Activated CD4-positive, alpha-beta T cell treated with anti-CD3 and anti-CD28 coated beads, Interleukin-2, Interleukin-6, amounts not matched to agents 100 ng/mL and 50 ng/mL, durations not matched to agents 16 hours and 8 hours (primary cell): ENCODE results near the gene TBXAS1.
A peak's percentile ranks its signal among the peaks of the same experiment; 100 is the strongest.

Source experiments
- DNase-seq: peaks from one replicate; pipeline ENCODE4 v3.0.0-alpha.2; 2020

TBXAS1 gene

DNA sequence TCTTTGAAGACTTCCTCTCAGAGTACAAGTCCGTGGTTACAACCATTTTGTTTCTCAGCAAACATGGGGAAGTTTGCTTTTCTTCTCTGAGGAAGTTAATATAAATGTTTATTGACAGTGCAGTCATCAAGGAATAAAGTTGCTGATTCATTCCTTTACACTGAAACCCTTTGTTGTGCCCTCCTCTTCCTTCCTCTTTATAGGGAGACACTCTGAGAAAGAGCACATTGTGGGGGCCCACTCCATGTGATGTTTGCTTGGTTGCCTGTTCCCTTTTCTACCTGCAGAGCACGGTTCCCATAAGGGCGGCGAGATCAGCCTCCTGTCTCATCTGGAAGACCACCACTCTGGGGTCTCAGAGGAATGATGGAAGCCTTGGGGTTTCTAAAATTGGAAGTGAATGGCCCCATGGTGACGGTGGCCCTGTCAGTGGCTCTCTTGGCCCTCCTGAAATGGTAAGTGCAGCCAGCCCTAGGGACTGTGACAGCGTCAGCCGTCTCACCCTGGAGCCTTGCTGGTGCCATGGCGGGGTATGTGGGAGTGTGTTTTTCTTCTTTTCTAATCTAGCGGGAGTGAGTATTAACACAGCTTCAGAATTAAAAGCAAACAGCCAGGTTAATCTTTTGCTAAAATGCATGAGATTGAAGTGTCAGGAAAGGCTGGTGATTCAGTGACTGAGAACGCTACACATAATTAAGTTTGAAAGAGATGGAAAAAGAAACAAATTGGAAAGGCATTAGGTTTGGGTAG is at the start of gene TBXAS1:
TBXAS1 (plus strand) TSS at position 240 of the 750 bp plus-strand sequence; CDS start at position 367, 127 bp downstream.
- peak; percentile 47 for DNase-seq

DNA sequence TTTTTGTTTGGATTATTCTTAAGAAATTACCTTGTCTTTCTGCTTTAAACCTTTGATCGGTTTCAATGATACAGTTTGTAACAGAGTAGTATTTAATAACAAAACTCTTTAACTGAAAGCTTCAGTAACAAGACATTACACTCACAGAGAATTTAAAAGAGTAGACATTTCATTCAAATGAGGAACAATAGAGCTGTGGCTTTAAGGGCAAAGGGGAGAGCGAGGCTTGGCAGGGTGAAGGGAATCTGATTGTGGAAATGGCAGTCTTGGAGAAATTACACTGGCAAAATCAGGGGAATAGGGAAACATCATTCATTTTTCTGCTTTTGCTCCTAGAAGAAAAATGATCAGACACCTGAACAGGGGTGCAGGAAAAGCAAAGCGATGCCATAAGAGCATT is 46.1 kb upstream of the TBXAS1 start:
- no peak for DNase-seq

DNA sequence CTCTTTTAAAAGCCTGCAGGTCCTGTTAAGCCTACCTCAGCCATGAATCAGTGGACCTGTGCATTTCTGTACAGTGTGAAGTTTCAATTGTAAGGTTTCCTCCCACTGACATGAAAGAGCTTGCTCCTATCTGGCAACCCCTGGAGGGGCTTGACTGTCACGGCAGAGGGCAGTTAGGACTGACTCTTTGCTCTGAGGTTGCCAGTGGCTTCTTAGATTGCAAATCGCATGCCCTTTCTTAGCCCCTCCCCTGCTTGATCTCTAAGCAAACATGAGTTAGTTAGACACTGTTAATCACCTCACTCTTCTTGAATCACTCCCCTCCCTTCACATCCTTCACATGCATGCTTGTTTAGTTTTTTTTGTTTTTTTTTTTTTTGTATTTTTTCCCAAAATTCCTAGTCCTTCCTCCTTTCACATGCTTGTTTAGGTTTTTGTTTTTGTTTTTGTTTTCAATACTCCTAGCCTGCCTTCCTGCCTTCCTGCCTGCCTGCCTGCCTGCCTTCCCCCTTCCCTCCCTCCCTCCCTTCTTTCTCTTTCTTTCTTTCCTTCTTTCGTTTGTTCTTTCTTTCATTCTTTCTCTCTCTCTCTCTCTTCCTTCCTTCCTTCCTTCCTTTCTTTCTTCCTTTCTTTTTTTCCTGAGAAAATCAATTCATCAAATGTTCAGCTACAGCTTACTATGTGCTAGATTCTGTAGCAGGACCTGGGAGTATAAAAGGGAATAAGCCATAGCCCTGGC is 45.2 kb upstream of the TBXAS1 start:
- no peak for DNase-seq

DNA sequence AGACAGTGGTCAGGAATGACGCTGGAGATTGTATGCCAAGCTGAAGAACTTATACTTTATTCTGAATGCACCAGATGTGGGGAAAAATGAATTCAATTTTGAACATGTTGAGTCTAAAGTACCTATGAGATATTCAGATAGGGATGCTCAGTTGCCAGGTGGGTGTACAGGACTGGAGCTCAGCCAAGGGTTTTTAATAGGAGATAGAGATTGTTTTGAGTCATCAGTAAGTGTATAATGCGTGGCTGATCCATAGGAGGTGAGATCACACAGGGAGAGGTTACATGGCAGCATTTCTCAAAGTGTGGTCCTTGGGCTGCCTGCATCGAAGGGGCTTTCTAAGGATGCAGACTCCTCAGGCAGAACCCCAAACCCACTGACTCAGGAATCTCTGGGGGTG is 44.4 kb upstream of the TBXAS1 start:
- no peak for DNase-seq

DNA sequence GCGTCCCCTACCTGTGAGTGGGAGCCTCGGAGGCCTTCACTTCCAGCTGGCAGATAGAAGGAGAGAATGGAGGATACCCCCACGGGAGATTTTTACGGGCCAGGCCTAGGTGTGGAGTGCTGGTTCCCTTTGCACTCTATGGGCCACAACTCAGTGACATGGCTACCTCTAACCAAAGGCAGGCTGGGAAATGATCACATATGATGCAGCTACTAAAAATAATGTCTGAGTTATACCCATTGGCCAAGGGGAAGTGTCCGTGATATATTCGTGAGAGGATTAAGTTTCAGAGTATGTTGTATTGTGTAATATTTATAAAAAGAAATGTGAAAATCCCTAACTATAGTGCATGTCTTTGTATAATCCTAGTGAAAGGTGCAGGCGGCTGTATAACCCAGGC is 37.7 kb upstream of the TBXAS1 start:
- no peak for DNase-seq

DNA sequence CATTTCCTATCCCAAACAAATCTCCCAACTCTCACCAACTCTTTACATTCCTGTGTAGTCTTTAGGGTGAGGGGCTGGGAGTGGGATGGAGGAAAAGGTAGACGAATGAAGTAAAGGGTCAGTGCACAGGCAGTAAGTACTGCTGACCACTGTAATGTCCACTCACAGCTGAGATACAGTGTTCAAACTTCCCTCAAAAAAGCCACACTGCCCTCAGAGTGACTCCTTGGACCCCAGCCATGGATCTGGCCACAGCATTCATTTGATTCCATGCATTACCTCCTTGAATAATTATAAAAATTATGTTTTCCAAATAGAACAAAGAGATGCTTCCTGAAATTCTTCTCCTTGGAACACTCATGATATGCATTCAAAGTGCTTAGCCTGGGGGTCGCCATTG is 31.5 kb upstream of the TBXAS1 start:
- no peak for DNase-seq

DNA sequence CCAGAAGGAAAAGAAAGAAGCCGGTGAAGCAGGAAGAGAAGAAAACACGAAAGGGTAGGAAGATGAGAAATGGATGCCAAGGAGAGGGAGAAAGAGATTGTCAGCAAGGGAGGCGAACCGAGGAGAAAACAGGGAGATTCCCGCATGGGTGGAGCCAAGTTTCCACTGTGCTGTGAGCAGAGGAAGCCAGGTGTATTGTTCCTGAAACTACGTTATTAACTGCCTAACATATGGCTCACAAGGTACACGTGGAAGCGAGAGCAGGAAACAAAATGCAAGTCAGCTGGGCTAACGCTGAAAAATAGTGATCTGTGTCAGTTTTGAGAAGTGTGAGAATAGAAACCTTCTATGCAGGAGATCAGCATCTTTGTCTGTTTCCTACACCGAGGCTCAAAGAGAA is 30.8 kb upstream of the TBXAS1 start:
- no peak for DNase-seq

DNA sequence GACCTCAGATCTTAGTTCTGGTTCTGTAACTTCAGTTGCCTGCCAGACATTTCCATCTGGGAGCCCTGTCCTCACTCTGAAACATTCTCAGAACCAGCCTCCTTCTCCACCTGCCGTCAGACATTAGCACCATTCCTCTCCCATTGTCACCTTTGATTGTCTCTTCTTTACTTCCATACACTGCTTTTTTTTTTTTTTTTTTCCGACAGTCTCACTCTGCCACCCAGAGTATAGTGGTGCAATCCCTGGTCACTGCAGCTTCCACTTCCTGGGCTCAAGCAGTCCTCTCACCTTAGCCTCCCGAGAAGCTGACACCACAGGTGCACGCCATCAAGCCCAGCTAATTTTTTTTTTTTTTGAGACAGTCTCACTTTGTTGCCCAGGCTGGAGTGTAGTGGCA is 30.2 kb upstream of the TBXAS1 start:
- DNase-seq: no peak

DNA sequence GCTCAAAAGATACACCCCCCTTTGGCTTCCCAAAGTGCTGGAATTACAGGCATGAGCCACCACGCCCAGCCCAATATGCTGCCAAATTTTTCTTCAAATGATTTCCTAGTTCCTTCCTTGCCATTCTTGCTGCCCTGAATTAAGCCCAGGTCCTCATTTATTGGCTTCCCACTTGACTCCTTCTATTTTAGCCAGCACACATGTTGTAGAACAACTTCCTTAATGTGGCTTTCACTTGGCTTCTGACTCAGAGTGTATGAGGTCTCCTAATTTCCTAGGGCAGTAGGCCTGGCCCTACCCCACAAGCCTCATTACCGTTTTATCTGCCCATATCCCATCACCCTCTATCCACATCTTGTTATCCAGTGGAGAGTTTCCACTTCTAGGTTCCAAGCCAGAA is 29.5 kb upstream of the TBXAS1 start:
- DNase-seq: no peak

DNA sequence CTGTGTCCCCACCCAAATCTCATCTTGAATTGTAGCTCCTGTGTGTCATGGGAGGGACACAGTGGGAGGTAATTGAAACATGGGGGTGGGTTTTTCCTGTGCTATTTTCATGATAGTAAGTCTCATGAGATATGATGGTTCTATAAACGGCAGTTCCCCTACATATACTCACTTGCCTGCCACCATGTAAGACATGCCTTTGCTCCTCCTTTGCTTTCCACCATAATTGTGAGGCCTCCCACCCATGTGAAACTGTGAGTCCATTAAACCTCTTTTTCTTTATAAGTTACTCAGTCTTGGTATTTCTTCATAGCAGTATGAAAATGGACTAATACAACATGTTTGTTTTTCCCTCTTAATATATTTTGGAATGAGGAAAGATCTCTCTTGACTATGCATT is 24.5 kb upstream of the TBXAS1 start:
- DNase-seq: no peak

DNA sequence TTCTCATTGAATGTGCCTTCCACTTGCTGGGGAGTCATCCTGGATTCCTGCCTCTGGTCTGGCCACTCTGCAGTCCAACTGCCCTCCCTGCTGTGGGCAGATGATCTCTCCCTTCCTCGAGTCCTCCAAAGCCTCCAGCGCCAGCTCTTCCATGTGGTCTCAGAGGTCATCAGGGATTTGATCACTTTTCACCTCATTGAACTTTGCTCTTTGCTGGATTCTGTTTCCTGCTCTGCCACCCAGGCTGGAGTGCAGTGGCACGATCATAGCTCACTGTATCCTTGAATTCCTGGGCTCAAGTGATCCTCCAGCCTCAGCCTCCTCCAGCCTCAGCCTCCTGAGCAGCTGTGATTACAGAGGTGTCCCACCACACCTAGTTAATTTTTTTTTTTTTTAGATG is 22.1 kb upstream of the TBXAS1 start:
- DNase-seq: no peak

DNA sequence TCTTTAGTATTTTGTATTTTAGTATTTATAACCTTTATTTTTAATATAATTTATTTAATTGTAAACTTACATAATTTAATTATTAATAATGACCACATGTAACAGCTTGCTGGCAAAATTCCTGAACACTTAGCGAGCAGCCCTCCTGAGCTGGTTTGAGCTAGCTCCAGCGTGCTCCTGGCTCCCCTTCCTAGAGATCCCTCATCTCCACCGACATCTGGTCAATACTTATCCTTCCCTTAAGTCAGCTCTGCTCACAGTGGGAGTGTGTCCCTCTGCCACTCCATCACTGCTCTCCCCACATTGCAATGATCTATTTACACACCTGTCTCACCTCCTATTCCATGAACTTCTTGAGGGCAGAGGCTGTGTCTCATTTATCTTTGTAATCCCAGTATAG is 20.6 kb upstream of the TBXAS1 start:
- DNase-seq: no peak

DNA sequence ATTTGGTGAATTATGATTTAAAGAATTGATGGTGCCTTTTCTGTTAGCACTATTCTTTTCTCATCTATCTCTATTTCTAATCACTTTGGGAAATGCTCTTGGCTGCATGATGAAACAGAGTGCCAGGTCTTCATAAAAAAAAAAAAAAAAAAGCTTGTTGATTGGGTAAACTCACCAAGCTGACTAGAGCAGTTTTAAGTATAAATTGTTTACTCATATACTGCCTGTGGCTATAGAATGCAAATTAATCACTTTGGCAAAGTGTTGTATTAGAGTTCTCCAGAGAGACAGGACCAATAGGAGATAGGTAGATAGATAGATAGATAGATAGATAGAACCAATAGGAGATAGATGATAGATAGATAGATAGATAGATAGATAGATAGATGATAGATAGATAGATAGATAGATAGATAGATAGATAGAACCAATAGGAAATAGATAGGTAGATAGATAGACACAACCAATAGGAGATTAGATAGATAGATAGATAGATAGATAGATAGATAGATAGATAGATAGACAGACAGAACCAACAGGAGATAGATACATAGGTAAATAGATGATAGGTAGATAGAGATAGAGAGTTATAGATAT is 20.1 kb upstream of the TBXAS1 start:
- no peak for DNase-seq

DNA sequence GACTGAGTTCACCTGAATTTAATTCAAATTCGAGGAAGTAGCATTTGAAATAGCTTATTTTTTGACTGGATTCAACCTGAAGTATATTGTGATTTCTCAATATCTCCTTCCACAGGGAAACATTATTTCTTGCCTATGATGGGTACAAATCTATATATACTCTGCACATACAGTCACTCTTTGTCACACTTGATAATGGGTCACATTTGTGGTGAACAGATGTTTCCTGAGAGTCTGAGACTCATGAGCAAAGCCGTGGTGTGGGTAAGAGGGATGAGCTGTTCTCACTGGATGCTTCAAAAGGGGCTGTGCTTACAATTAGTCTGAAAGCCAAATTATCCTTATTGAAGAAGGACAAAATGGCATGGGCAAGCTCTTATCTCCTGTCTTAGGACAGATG is 18.0 kb upstream of the TBXAS1 start:
- DNase-seq: no peak

DNA sequence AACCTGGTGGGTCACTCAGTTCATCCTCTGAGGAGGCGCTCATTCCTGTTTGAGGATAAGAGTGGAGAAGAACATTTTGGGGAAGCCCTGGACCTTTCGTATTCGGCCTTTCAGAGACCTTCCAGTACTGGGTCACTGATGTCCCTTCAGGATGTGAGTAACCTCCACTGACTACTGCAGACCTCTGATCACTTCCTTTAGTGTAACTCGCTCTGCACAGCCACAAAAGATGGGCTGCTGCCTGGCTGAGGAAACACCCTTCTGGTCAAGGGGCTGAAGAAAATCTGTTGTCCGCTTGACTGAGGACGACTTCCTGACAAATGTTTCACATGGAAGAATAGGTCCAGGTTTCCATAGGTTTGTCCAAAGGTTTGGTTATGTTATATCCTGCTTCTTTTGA is 15.9 kb upstream of the TBXAS1 start:
- no peak for DNase-seq

DNA sequence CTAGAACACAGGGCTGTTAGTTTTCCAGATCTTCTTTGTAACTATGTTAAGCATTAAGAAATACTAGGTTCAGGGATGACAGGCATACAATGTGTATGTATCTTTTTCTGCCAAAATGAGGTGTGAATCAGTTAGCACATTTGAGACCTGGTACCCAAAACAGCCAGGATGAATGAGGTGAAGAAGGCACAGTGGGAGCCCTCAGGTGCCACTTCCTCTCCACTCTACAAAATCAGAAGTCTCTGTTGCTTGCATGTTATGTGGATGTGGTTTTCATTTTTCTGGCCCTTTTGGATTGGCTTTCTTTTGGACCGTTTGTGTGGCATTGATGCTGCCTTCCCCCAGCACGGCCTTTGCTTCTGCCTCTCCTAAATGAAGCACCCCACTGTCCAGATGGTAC is 15.4 kb upstream of the TBXAS1 start:
- DNase-seq: no peak

DNA sequence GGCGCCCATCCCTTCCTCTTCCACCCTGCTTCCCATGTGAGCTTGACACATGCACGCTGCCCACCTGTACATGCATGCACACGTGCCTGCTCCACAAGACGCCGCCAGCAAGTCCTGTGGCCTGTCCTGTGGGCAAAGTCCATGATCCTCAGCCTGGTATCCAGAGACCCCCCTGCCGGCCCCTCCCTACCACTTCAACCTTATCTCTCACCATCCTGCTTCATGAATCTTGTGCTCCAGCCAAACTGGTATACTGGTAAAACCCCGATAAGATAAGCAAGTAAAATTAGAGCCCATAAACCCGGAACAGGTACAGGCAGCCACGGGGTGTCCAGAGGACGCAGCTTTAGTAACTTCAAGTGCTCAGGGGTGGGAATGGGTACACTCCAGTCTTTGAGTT is 11.8 kb upstream of the TBXAS1 start:
- no peak for DNase-seq

DNA sequence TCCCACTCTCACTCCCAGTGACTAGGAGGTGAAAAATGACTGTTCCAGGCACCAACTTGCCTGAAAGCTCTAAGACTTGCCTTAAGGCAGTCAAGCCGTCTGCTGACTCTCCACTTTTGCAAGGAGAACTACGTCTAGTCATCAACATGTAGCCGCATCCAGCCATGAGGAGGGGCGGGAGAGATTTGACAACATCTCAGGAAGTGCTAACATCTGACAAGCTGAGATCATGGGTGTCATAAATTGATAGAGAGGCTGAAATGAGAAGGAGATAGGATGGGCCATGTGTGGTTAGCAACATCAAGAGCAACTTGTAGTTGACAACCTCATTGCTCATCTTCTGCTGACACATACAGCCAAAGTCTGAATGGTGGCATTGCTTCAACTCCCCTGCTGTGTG is 9.0 kb upstream of the TBXAS1 start:
- no peak for DNase-seq

DNA sequence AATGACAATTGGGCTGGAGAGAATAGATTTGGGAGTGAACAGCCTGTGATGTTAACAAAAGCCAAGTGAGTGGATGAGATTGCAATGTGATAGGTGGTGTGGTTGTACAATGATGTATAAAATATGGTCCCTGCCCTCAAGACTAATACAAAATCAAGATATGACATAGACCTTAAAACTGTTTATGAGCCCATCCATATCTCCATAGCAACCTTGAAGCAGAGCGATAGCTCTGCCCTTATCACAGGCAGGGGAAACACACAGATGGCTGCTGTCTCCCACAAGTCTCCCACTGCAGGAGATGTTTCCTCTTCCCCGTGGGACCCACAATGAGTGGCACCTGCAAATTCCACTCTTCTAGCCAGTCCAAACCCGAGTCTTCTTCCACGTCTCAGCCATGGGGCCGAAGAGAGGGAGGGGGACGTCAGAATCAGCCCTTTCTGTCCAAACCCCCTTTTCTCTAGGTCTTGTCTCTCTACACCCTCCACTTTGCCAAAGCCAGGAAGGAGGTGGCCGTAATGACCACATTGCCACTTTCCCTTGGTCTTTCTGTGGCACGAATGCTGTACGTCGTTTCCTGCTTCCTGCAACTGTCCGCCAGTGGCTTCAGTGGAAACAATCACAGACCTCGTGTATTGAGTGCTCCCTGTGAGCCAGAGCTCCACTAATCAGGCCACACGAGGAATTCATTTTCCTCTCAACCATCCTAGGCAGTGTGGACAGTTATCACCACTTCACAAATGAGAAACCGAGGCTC is 7.5 kb upstream of the TBXAS1 start:
- no peak for DNase-seq

DNA sequence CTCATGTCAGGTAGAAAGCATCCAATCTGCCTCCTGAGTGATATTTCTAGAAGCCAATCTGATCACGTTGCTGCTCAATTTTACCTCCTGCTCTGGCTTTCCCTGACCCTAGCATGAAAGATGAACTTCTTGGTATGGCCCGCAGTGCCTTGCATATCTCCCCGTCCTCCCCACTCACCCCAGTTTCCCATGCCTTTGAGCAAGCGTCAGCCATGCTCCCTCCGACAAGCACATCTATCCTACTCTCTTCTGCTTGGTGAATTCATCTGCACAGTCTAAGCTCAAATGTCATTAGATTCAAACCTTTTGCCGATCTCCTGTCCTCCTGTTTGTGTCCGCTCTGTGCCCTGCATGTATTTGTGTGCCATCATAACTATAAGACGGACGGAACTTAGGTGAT is 6.2 kb upstream of the TBXAS1 start:
- no peak for DNase-seq

DNA sequence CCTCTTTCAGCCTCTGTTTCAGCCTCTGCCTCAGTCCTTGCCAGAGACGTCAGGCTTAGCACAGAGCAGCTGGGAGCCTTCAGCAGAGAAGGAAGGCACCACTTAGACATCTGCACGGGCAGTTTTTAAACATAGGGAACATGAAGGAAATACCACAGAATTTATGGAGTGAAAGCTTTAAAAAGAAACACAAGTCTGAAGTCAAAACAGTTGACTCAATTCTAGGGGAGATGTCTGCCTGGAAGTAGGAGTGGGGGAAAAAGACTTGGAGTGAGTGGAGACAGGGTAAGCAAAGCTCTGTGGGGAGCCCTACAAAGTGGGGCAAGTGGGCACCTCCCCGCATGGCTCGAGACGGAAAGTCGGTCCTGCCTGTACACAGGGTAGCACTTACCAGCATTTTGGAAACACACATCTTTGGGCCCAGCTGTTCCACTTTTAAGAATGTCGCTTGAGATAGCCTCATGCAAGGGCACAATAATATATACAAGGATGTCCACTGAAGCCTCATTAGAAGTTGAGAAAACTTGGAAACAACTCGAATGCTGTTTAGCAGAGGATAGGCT is 5.0 kb upstream of the TBXAS1 start:
- DNase-seq: no peak

DNA sequence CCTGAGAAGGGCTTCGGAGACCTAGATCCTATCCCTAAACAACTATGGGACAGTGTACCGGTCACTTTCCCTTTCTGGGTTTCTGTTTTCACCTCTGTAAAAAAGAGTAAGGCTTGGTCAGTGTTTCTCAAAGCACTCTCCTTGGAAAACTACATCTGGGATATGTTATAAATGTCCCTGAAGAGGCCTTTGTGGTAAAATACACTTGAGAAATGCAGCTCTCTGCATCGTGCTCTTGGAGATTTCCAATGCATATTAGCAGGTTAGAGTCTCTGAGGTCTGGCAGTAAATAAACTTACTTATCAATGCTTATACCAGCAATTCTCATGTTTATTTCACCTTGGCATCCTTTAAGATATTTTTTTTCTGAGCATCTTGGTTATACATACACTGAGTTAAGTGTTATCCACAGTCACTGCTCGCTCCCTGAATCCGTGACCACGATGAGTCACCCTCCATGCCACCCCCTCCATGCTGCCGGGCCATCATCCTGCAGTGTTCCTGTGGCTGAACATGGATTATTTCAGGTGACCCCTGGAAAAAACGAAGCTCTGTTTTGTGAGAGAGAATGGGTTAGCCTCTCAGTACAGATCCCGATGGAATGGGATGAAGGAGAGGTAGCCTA is 3.3 kb upstream of the TBXAS1 start:
- DNase-seq: no peak

DNA sequence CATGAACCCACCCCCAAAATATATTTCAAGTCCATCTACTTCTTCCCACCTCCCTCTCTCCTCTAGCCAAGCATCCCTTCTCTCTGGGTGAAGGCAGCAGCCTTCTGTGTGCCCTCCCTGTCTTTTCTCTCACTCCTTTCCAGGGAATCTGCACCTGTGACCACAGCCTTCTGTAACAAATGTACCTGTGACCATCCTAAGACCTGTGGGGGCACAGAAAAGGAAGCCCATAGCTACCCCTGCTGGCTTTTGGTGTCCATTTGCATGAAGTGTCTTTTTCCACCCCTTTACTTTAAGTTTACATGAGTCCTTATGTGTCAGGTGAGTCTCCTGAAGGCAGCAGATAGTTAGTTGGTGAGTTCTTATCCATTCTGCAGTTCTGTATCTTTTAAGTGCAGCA is 2.0 kb upstream of the TBXAS1 start:
- DNase-seq: peak; percentile 8
